ENCODE results near the gene CAPN5. TPM values are rescaled to one million over a fixed set of nuclear protein-coding genes. Genes with fewer than 3 reads are reported as not detected.

The CAPN5 gene
- total and polyA plus RNA-seq, 4 experiments from 2014 or later: 1.4 to 2.6 (median 1.7) TPM

DNA sequence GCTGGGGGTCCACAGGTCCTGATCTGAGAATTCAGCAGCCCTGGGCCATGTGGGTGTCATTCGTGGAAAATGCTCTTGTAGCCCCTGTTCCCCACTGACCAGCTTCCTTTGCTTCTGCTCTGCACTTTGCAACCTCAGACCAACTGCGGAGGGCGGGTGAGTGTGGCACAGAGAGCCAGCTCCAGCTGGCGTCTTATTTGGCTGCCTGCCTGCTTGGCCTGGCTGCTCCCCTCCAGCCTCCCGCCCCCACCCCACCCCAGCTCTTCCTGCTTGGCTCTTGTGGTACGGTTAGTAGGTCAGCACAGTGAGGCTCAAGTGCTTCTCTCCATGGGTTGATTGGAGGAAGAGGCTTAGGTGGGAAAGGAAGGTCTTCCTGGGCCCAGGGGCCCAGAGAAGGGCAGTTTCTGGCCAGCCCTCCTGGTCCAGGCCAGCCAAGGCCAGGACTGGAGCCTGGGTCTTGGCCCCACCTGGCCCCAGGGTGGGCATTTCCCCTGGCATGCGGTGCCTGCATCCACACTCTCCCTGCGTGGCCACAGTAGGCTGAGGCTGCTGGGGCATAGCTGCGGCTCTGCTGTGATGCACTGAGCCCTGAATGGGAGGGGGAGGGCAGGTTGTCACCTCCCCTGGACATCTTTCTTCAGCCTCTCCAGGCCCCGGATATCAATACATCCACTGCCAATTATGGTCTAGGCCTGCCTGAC lies 87.8 kb downstream of the CAPN5 start:
- CTCF ChIA-PET (ENCODE audit: partially characterized antibody): interaction anchor here (2.1 kb wide), 1 partner anchor 27 kb away, joined by 7 read pairs; the partner anchor contains the start of gene MYO7A

DNA sequence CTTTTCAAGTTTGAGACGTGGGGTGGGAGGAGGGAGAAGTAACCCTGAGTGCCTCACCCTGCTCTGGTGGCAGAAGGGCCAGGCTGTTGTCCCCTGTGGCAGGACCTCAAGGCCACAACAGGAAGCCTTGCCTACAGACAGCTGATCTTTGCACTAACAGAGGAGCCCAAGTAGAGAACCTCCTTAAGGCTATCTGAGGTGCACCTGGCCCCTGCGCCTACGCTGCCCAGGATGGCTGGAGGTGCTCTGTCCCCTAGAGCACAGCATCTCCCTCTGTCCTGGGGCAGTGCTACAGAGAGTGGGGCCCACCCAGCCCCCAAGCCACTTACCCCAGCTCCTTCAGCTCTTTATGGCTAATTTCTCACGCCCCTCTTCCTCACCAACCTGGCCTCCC lies 88.3 kb downstream of the CAPN5 start:
- peaks cover 39% of the 10 kb centered on the region for H3K4me1 ChIP-seq (ENCODE audit: insufficient read depth, low read length)
- H3K4me3 Mint-ChIP-seq: peak overlapping the region in 2 of 8 donors; percentile 18 to 30
- no peaks in the 10 kb centered on the region for H3K27me3 ChIP-seq (ENCODE audit: insufficient read depth, low read length)
- H3K9me3 ChIP-seq (ENCODE audit: control insufficient read depth in 1 of 2, low read length in 2 of 2): no peaks in the 10 kb centered on the region
- H3K27ac ChIP-seq (ENCODE audit: low read depth, low read length): no peak overlapping the region
- no peak overlapping the region for H3K4me3 ChIP-seq (ENCODE audit: low read length in 2 of 2)
- intact Hi-C loops (cut with micrococcal nuclease): no loop called here
- H3K27ac Mint-ChIP-seq: no peak overlapping the region
- peaks cover 20 to 48% (median 30%) of the 10 kb centered on the region in 4 donors for H3K4me1 Mint-ChIP-seq
- DNase-seq: no peak
- CTCF ChIA-PET (ENCODE audit: partially characterized antibody): interaction anchor here (2.1 kb wide), 1 partner anchor 28 kb away, joined by 7 read pairs; the partner anchor contains the start of gene MYO7A
- no peaks in the 10 kb centered on the region for H3K9me3 Mint-ChIP-seq
- no peaks in the 10 kb centered on the region for H3K36me3 ChIP-seq (ENCODE audit: insufficient read depth, low read length)
- no peaks in the 10 kb centered on the region for H3K27me3 Mint-ChIP-seq
- H3K36me3 Mint-ChIP-seq: no peaks in the 10 kb centered on the region
- POLR2A ChIA-PET (ENCODE audit: partially characterized antibody): no interaction called here

More for the DNA sequence above, 87.8 kb downstream of the CAPN5 start:
- Histone ChIP-seq H3K27ac (ENCODE audit: low read depth, low read length) (no peak overlapping the region), H3K36me3 (ENCODE audit: insufficient read depth, low read length) (no peaks in the 10 kb centered on the region), H3K4me1 (ENCODE audit: insufficient read depth, low read length) (peaks cover 39% of the 10 kb centered on the region), H3K9me3 (ENCODE audit: control insufficient read depth in 1 of 2, low read length in 2 of 2) (no peaks in the 10 kb centered on the region), H3K4me3 (ENCODE audit: low read length in 2 of 2) (no peak overlapping the region), H3K27me3 (ENCODE audit: insufficient read depth, low read length) (no peaks in the 10 kb centered on the region)
- intact Hi-C loops (cut with micrococcal nuclease): no loop called here
- peaks cover 20 to 50% (median 30%) of the 10 kb centered on the region in 4 donors for H3K4me1 Mint-ChIP-seq
- no peak for DNase-seq
- H3K27ac Mint-ChIP-seq: peak overlapping the region in 2 of 7 donors; percentile 43 to 57
- H3K4me3 Mint-ChIP-seq: peak overlapping the region in 2 of 8 donors; percentile 10 to 51
- H3K36me3 Mint-ChIP-seq: no peaks in the 10 kb centered on the region
- no peaks in the 10 kb centered on the region for H3K27me3 Mint-ChIP-seq
- POLR2A ChIA-PET (ENCODE audit: partially characterized antibody): no interaction called here
- no peaks in the 10 kb centered on the region for H3K9me3 Mint-ChIP-seq

GRCh38 chr11:77155556-77156130 lies 88.9 kb downstream of the CAPN5 start:
- peaks cover 39% of the 10 kb centered on the region for H3K4me1 ChIP-seq (ENCODE audit: insufficient read depth, low read length)
- no peaks in the 10 kb centered on the region for H3K27me3 Mint-ChIP-seq
- H3K4me1 Mint-ChIP-seq: peaks cover 20 to 47% (median 30%) of the 10 kb centered on the region in 4 donors
- H3K27me3 ChIP-seq (ENCODE audit: insufficient read depth, low read length): no peaks in the 10 kb centered on the region
- H3K4me3 ChIP-seq (ENCODE audit: low read length in 2 of 2): no peak overlapping the region
- intact Hi-C loops (cut with micrococcal nuclease): no loop called here
- CTCF ChIA-PET (ENCODE audit: partially characterized antibody): interaction anchor here (1.3 kb wide), 1 partner anchor 29 kb away, joined by 5 read pairs; no protein-coding TSS in a partner anchor
- DNase-seq: no peak
- no peaks in the 10 kb centered on the region for H3K36me3 Mint-ChIP-seq
- H3K27ac ChIP-seq (ENCODE audit: low read depth, low read length): no peak overlapping the region
- POLR2A ChIA-PET (ENCODE audit: partially characterized antibody): interaction anchor here (1.1 kb wide), 1 partner anchor 28 kb away, joined by 3 read pairs; no protein-coding TSS in a partner anchor
- H3K9me3 Mint-ChIP-seq: no peaks in the 10 kb centered on the region
- no peaks in the 10 kb centered on the region for H3K36me3 ChIP-seq (ENCODE audit: insufficient read depth, low read length)
- peak overlapping the region in 2 of 7 donors; percentile 48 to 65 for H3K27ac Mint-ChIP-seq
- H3K4me3 Mint-ChIP-seq: peak overlapping the region in 3 of 8 donors; percentile 7 to 30 (median 18)
- no peaks in the 10 kb centered on the region for H3K9me3 ChIP-seq (ENCODE audit: control insufficient read depth in 1 of 2, low read length in 2 of 2)

DNA sequence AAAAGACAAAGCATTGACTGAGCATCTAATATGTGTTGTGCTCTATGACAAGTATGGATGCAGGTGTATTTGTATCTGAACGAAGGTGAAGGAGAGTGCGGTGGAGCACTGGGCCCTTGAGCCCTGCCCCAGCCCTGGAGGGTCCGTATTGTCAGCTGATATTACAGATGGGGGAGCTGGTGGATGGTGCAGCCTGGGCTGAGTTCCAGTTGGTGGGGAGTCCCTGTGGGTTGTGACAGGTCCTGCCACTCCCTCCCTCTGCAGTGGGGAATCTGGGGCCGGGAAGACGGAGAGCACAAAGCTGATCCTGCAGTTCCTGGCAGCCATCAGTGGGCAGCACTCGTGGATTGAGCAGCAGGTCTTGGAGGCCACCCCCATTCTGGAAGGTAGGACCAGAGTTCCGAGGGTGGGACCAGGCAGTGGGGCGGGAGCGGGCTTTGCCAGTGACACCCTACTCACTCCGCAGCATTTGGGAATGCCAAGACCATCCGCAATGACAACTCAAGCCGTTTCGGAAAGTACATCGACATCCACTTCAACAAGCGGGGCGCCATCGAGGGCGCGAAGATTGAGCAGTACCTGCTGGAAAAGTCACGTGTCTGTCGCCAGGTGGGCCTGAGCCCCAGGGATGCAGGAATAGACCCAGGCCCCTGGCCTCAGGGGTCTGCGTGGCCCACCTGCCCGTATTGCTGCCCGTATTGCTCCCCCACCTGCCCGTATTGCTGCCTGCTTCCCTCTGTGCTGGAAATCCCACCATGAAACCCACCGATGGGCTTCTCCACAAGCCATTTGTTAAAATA lies 89.8 kb downstream of the CAPN5 start:
- POLR2A ChIA-PET (ENCODE audit: partially characterized antibody): interaction anchor here (1.1 kb wide), 1 partner anchor 29 kb away, joined by 3 read pairs; no protein-coding TSS in a partner anchor
- H3K9me3 ChIP-seq (ENCODE audit: control insufficient read depth in 1 of 2, low read length in 2 of 2): no peaks in the 10 kb centered on the region
- peaks cover 31% of the 10 kb centered on the region for H3K4me1 ChIP-seq (ENCODE audit: insufficient read depth, low read length)
- no peak overlapping the region for H3K27ac ChIP-seq (ENCODE audit: low read depth, low read length)
- DNase-seq: no peak
- no peaks in the 10 kb centered on the region for H3K27me3 ChIP-seq (ENCODE audit: insufficient read depth, low read length)
- H3K4me3 ChIP-seq (ENCODE audit: low read length in 2 of 2): no peak overlapping the region
- H3K36me3 ChIP-seq (ENCODE audit: insufficient read depth, low read length): no peaks in the 10 kb centered on the region
- Mint-ChIP-seq H3K27me3 (no peaks in the 10 kb centered on the region), H3K9me3 (no peaks in the 10 kb centered on the region), H3K4me1 (peaks cover 19 to 38% (median 26%) of the 10 kb centered on the region in 4 donors), H3K4me3 (no peak overlapping the region), H3K27ac (peak overlapping the region in 1 of 7 donors; percentile 31), H3K36me3 (no peaks in the 10 kb centered on the region)
- CTCF ChIA-PET (ENCODE audit: partially characterized antibody): interaction anchor here (1.3 kb wide), 1 partner anchor 30 kb away, joined by 5 read pairs; no protein-coding TSS in a partner anchor
- intact Hi-C loops (cut with micrococcal nuclease): no loop called here

GRCh38 chr11:77158041-77158695 lies 91.4 kb downstream of the CAPN5 start:
- no peak overlapping the region for H3K27ac ChIP-seq (ENCODE audit: low read depth, low read length)
- no peak overlapping the region for H3K27ac Mint-ChIP-seq
- peaks cover 5 to 22% (median 11%) of the 10 kb centered on the region in 4 donors for H3K4me1 Mint-ChIP-seq
- intact Hi-C loops (cut with micrococcal nuclease): no loop called here
- POLR2A ChIA-PET (ENCODE audit: partially characterized antibody): no interaction called here
- no peak overlapping the region for H3K4me3 Mint-ChIP-seq
- DNase-seq: no peak
- no peaks in the 10 kb centered on the region for H3K36me3 ChIP-seq (ENCODE audit: insufficient read depth, low read length)
- H3K4me3 ChIP-seq (ENCODE audit: low read length in 2 of 2): no peak overlapping the region
- H3K4me1 ChIP-seq (ENCODE audit: insufficient read depth, low read length): peaks cover 16% of the 10 kb centered on the region
- H3K27me3 ChIP-seq (ENCODE audit: insufficient read depth, low read length): no peaks in the 10 kb centered on the region
- no peaks in the 10 kb centered on the region for H3K36me3 Mint-ChIP-seq
- no peaks in the 10 kb centered on the region for H3K27me3 Mint-ChIP-seq
- no peaks in the 10 kb centered on the region for H3K9me3 ChIP-seq (ENCODE audit: control insufficient read depth in 1 of 2, low read length in 2 of 2)
- CTCF ChIA-PET (ENCODE audit: partially characterized antibody): no interaction called here
- no peaks in the 10 kb centered on the region for H3K9me3 Mint-ChIP-seq

DNA sequence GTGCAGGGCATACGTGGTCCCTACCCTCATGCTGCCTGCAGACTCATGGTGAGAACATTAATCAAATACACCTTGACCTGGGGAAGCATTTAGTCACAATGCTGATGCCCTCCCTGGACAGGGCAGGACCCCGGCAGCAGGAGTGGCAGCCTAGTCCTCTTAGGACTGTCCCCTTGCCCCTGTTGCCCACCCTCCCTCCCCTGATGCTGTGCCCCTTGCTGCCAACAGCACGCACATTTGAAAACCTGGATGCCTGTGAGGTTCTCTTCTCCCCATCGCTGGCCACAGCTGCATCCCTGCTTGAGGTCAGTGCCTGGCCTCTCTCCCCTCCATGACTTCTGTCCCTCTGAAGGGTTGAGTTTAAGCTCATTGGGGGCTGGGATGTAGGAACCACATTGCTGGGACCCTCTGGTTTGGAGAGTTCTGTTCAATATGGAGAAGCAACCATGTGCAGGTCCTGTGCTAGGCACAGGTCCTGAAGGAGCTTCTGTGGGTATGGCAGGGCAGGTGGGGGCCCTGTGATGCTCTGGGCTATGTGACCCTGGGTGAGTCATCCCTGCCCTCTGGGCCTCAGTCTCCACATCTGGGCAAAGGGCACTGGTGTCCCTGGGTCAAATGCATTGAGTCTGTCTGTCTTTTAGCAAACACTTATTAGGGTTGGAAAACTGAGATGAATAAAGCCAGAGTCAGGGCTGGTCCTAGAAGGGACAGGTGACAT lies 92.6 kb downstream of the CAPN5 start:
- CTCF ChIA-PET (ENCODE audit: partially characterized antibody): no interaction called here

More for the DNA sequence above, 92.6 kb downstream of the CAPN5 start:
- Histone ChIP-seq H3K9me3 (ENCODE audit: control insufficient read depth in 1 of 2, low read length in 2 of 2) (no peaks in the 10 kb centered on the region), H3K27me3 (ENCODE audit: insufficient read depth, low read length) (no peaks in the 10 kb centered on the region), H3K4me3 (ENCODE audit: low read length in 2 of 2) (no peak overlapping the region), H3K27ac (ENCODE audit: low read depth, low read length) (no peak overlapping the region), H3K36me3 (ENCODE audit: insufficient read depth, low read length) (no peaks in the 10 kb centered on the region), H3K4me1 (ENCODE audit: insufficient read depth, low read length) (peaks cover 4% of the 10 kb centered on the region)
- Mint-ChIP-seq H3K4me3 (no peak overlapping the region), H3K27me3 (no peaks in the 10 kb centered on the region), H3K4me1 (peaks cover 1 to 10% (median 4%) of the 10 kb centered on the region in 4 donors), H3K9me3 (no peaks in the 10 kb centered on the region), H3K36me3 (no peaks in the 10 kb centered on the region), H3K27ac (no peak overlapping the region)
- POLR2A ChIA-PET (ENCODE audit: partially characterized antibody): no interaction called here
- intact Hi-C loops (cut with micrococcal nuclease): no loop called here
- DNase-seq: no peak
